Neural cell (in vitro differentiated cells): ENCODE results near the gene MAP4K2. TPM values are rescaled to one million over a fixed set of nuclear protein-coding genes. Genes with fewer than 3 reads are reported as not detected.

Experiments used
- H2AFZ ChIP-seq: fragments of 200-600, 300-800 bp; sonication (generic), shearing (Covaris generic); 2 replicates; pipeline ENCODE4 v1.6.0; 2014; ENCODE audit warnings: low read depth, mild to moderate bottlenecking, antibody characterized with exemption, low read length, moderate library complexity
- H3F3A ChIP-seq: fragments of 200-600 bp; shearing (Covaris generic); 2 replicates; pipeline ENCODE4 v1.6.1; 2016; ENCODE audit warnings: mild to moderate bottlenecking, moderate library complexity, mixed read lengths, antibody characterized with exemption, low read length; ENCODE audit not compliant: insufficient read depth, poor library complexity, severe bottlenecking
- H3K27ac ChIP-seq: fragments of 200-600, 300-800 bp; sonication (generic), shearing (Covaris generic); 2 replicates; pipeline ENCODE4 v1.5.1; 2014; ENCODE audit warnings: mild to moderate bottlenecking, low read length, moderate library complexity
- H3K27me3 ChIP-seq: fragments of 300-800, 200-600 bp; sonication (generic), shearing (Covaris generic); 2 replicates; pipeline ENCODE4 v1.6.0; 2014; ENCODE audit warnings: mild to moderate bottlenecking, low read depth, low read length, moderate library complexity; ENCODE audit not compliant: insufficient read depth
- H3K36me3 ChIP-seq: fragments of 300-800, 200-600 bp; sonication (generic), shearing (Covaris generic); 2 replicates; pipeline ENCODE4 v1.5.1; 2014; ENCODE audit warnings: mild to moderate bottlenecking, antibody characterized with exemption, low read length, moderate library complexity; ENCODE audit not compliant: insufficient read depth
- H3K4me2 ChIP-seq: fragments of 300-800, 200-600 bp; sonication (generic), shearing (Covaris generic); 2 replicates; pipeline ENCODE4 v1.6.0; 2014; ENCODE audit warnings: mild to moderate bottlenecking, low read length
- H3K4me3 ChIP-seq: fragments of 300-800, 200-600 bp; sonication (generic), shearing (Covaris generic); 2 replicates; pipeline ENCODE4 v1.5.1; 2014; ENCODE audit warnings: mild to moderate bottlenecking, low read length, moderate library complexity
- H3K79me2 ChIP-seq: fragments of 200-600 bp; shearing (Covaris generic); replicated peaks from 2 replicates; pipeline ENCODE4 v1.6.0; 2014; ENCODE audit warnings: mild to moderate bottlenecking, low read length, moderate library complexity; ENCODE audit not compliant: insufficient read depth
- H3K9ac ChIP-seq: fragments of 300-800, 200-600 bp; sonication (generic), shearing (Covaris generic); 2 replicates; pipeline ENCODE4 v1.6.1; 2016; ENCODE audit warnings: mild to moderate bottlenecking, low read length, mixed read lengths
- H3K9me2 ChIP-seq: fragments of 200-600 bp; shearing (Covaris generic); 2 replicates; pipeline ENCODE4 v1.6.1; 2016; ENCODE audit warnings: mild to moderate bottlenecking, low read length, mixed read lengths; ENCODE audit not compliant: insufficient read depth
- H3K9me3 ChIP-seq: fragments of 200-600, 300-800 bp; sonication (generic), shearing (Covaris generic); 2 replicates; pipeline ENCODE4 v1.6.1; 2016; ENCODE audit warnings: mild to moderate bottlenecking, mixed run types, low read length, moderate library complexity, mixed read lengths
- H4K20me1 ChIP-seq: fragments of 200-600 bp; shearing (Covaris generic); 2 replicates; pipeline ENCODE4 v1.6.1; 2016; ENCODE audit warnings: mild to moderate bottlenecking, mixed run types; ENCODE audit not compliant: insufficient read depth
- EP300 ChIP-seq: fragments of 450-650 bp; conservative IDR thresholded peaks from 2 replicates; pipeline ENCODE4 v1.6.1; 2014; ENCODE audit warnings: antibody characterized with exemption, mild to moderate bottlenecking, moderate library complexity; ENCODE audit not compliant: poor library complexity, severe bottlenecking
- EZH2 ChIP-seq: fragments of 200-600, 300-800 bp; shearing (Covaris generic), sonication (generic); IDR thresholded peaks from 2 replicates; pipeline ENCODE4 v1.6.1; 2014; ENCODE audit warnings: antibody characterized with exemption, low read length, borderline replicate concordance, mild to moderate bottlenecking; ENCODE audit not compliant: insufficient read depth, poor library complexity, severe bottlenecking
- MXI1 ChIP-seq: fragments of 450-650 bp; conservative IDR thresholded peaks from 2 replicates; pipeline ENCODE4 v1.6.1; 2014; ENCODE audit warnings: antibody characterized with exemption, mild to moderate bottlenecking; ENCODE audit not compliant: poor library complexity, severe bottlenecking
- POLR2AphosphoS5 ChIP-seq: IDR thresholded peaks from 2 replicates; pipeline ENCODE4 v1.6.1; 2012
- RAD21 ChIP-seq: fragments of 450-650 bp; conservative IDR thresholded peaks from 2 replicates; pipeline ENCODE4 v1.6.1; 2014; ENCODE audit warnings: antibody characterized with exemption, mild to moderate bottlenecking, moderate library complexity
- SMC3 ChIP-seq: fragments of 450-650 bp; conservative IDR thresholded peaks from 2 replicates; pipeline ENCODE4 v1.6.1; 2014; ENCODE audit warnings: antibody characterized with exemption, mild to moderate bottlenecking, moderate library complexity; ENCODE audit not compliant: poor library complexity
- TAF1 ChIP-seq: IDR thresholded peaks from 2 replicates; pipeline ENCODE4 v1.6.1; 2012; ENCODE audit warnings: low read depth
- polyA plus RNA-seq: library from polyadenylated mRNA; depleted of rRNA; stranded (reverse); fragments of >200 nt; gene quantifications from 2 replicates; pipeline ENCODE4 v1.2.3, GENCODE V29; 2014
- TF ChIP-seq, protein P1 (sequence below): fragments of 450-650 bp; IDR thresholded peaks from 2 replicates; pipeline ENCODE4 v1.5.1; 2014; ENCODE audit warnings: antibody characterized with exemption, mild to moderate bottlenecking, moderate library complexity; ENCODE audit not compliant: poor library complexity, severe bottlenecking
- TF ChIP-seq, protein P2 (sequence below): IDR thresholded peaks from 2 replicates; pipeline ENCODE4 v1.6.1; 2012; ENCODE audit warnings: borderline replicate concordance

Gene MAP4K2
- polyA plus RNA-seq, 1 donor from 2014 or later: 12.4 TPM

DNA sequence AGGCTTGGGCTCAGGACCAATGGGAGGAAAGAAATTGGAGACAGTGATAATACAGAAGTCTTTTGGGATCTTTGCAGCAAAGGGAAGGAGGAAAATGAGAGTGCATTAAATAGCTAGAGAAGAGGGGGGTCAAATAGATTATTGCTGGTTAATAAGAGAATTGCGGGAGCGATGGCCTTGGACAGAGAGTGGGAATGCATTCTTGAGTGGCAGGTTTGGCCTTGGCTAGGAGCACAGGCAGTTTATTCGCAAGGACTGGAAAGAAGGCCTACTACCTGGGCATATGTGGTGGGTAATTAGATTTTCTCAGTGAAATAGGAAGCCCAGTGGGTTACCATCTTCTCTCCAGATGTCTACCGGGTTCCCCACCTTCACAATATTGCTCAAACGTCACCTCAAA, 10.8 kb upstream of the MAP4K2 start:
- H3K79me2 ChIP-seq: peaks cover 8% of the 10 kb centered on the region
- no peaks in the 10 kb centered on the region for H3K9me2 ChIP-seq
- no peak overlapping the region for H3K27ac ChIP-seq
- no peaks in the 10 kb centered on the region for H3K27me3 ChIP-seq
- no peak overlapping the region for H3K4me3 ChIP-seq
- H3K36me3 ChIP-seq: no peaks in the 10 kb centered on the region
- H3K9ac ChIP-seq: no peak overlapping the region
- no peaks in the 10 kb centered on the region for H3K9me3 ChIP-seq
- H3K4me2 ChIP-seq: no peak overlapping the region
- H4K20me1 ChIP-seq: no peaks in the 10 kb centered on the region
- no peak overlapping the region for H2AFZ ChIP-seq
- H3F3A ChIP-seq: no peaks in the 10 kb centered on the region
- TF ChIP-seq, protein P1, sequence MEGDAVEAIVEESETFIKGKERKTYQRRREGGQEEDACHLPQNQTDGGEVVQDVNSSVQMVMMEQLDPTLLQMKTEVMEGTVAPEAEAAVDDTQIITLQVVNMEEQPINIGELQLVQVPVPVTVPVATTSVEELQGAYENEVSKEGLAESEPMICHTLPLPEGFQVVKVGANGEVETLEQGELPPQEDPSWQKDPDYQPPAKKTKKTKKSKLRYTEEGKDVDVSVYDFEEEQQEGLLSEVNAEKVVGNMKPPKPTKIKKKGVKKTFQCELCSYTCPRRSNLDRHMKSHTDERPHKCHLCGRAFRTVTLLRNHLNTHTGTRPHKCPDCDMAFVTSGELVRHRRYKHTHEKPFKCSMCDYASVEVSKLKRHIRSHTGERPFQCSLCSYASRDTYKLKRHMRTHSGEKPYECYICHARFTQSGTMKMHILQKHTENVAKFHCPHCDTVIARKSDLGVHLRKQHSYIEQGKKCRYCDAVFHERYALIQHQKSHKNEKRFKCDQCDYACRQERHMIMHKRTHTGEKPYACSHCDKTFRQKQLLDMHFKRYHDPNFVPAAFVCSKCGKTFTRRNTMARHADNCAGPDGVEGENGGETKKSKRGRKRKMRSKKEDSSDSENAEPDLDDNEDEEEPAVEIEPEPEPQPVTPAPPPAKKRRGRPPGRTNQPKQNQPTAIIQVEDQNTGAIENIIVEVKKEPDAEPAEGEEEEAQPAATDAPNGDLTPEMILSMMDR: no peak
- TF ChIP-seq POLR2AphosphoS5 (no peak), RAD21 (no peak), EP300 (no peak), EZH2 (no peak), SMC3 (no peak), TAF1 (no peak), MXI1 (no peak)
- TF ChIP-seq, protein P2, sequence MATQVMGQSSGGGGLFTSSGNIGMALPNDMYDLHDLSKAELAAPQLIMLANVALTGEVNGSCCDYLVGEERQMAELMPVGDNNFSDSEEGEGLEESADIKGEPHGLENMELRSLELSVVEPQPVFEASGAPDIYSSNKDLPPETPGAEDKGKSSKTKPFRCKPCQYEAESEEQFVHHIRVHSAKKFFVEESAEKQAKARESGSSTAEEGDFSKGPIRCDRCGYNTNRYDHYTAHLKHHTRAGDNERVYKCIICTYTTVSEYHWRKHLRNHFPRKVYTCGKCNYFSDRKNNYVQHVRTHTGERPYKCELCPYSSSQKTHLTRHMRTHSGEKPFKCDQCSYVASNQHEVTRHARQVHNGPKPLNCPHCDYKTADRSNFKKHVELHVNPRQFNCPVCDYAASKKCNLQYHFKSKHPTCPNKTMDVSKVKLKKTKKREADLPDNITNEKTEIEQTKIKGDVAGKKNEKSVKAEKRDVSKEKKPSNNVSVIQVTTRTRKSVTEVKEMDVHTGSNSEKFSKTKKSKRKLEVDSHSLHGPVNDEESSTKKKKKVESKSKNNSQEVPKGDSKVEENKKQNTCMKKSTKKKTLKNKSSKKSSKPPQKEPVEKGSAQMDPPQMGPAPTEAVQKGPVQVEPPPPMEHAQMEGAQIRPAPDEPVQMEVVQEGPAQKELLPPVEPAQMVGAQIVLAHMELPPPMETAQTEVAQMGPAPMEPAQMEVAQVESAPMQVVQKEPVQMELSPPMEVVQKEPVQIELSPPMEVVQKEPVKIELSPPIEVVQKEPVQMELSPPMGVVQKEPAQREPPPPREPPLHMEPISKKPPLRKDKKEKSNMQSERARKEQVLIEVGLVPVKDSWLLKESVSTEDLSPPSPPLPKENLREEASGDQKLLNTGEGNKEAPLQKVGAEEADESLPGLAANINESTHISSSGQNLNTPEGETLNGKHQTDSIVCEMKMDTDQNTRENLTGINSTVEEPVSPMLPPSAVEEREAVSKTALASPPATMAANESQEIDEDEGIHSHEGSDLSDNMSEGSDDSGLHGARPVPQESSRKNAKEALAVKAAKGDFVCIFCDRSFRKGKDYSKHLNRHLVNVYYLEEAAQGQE: no peak

DNA sequence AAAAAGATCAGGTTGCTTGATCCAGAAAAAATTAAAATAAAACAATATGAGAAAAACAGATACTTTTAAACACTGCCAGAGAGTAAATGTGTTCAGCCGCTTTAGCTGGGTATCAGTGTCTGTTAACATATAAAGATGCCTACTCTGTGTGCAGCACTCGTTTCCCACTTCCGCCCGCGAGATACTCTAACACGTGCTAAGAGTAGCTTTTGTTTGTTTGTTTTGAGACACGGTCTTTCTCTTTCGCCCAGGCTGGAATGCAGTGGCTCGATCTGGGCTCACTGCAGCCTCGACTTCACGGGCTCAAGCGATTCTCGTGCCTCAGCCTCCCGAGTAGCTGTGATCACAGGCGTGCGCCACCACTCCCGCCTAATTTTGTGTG, 7.9 kb upstream of the MAP4K2 start:
- Histone ChIP-seq H3K27ac (peak overlapping the region; percentile 67), H3K4me3 (peak overlapping the region; percentile 82), H3K79me2 (peaks cover 8% of the 10 kb centered on the region), H3K27me3 (no peaks in the 10 kb centered on the region), H3F3A (no peaks in the 10 kb centered on the region), H3K9ac (no peak overlapping the region), H3K36me3 (no peaks in the 10 kb centered on the region), H4K20me1 (no peaks in the 10 kb centered on the region), H3K9me2 (no peaks in the 10 kb centered on the region), H2AFZ (peak overlapping the region; percentile 30), H3K9me3 (no peaks in the 10 kb centered on the region), H3K4me2 (peak overlapping the region; percentile 5)
- TF ChIP-seq POLR2AphosphoS5 (no peak), MXI1 (no peak), SMC3 (no peak), EP300 (no peak), RAD21 (no peak), EZH2 (no peak), TAF1 (no peak)
- TF ChIP-seq, protein P2: no peak
- TF ChIP-seq, protein P1: no peak
